GM12878 (cell line): ENCODE results near the gene SLC6A1. TPM values are rescaled to one million over a fixed set of nuclear protein-coding genes. Genes with fewer than 3 reads are reported as not detected.

Source experiments
- ATAC-seq: fragments of 200-7000 bp; cut with Tn5 transposase; 3 replicates; pipeline ENCODE4 v1.9.1; 2020; ENCODE audit warnings: mild to moderate bottlenecking, moderate library complexity
- BruUV-seq: library from RNA; stranded (reverse); fragments of 400-500 nt; replicated peaks from 2 replicates; lab custom pipeline; 2021; lab: Mats Ljungman, UMichigan
- CTCF ChIA-PET: fragments of 300-600 bp; sonication (Branson Sonifier 250); formaldehyde crosslinking; extraction: SDS; loops from one replicate; lab custom pipeline; 2021; ENCODE audit warnings: inconsistent platforms; lab: Yijun Ruan, JAX
- POLR2A ChIA-PET: fragments of 350-600 bp; formaldehyde crosslinking; extraction: SDS; loops from one replicate; lab custom pipeline; 2021; ENCODE audit warnings: inconsistent platforms; lab: Charles Lee
- RAD21 ChIA-PET: fragments of 300-600 bp; sonication (Branson Sonifier 250); formaldehyde crosslinking; loops from one replicate; lab custom pipeline; 2023; ENCODE audit warnings: antibody characterized with exemption; ENCODE audit not compliant: unreplicated experiment; lab: Charles Lee
- SMC1A ChIA-PET: fragments of 300-600 bp; sonication (Branson Sonifier 250); formaldehyde crosslinking; loops from one replicate; lab custom pipeline; 2023; ENCODE audit not compliant: unreplicated experiment, uncharacterized antibody; lab: Charles Lee
- DNase-seq: peaks from one replicate; pipeline ENCODE4 v3.0.0-alpha.2; 2011; ENCODE audit warnings: low read depth, low spot score
- FAIRE-seq: peaks from 3 replicates; lab custom pipeline; 2011; peaks lifted over from hg19 to GRCh38; lab: Jason Lieb, UNC
- H2AFZ ChIP-seq: 2 replicates; pipeline ENCODE4 v1.6.0; 2011; ENCODE audit warnings: low read depth, low read length, control low read depth; ENCODE audit not compliant: control insufficient read depth
- H3K27ac ChIP-seq: 2 replicates; pipeline ENCODE4 v1.5.1; 2011; ENCODE audit warnings: control low read depth; ENCODE audit not compliant: control insufficient read depth, insufficient read depth
- H3K27me3 ChIP-seq, 2 experiments: replicated peaks in 1 of 2; 2 replicates each; pipeline versions ENCODE4 v1.6.0 to v1.6.1; 2011; ENCODE audit warnings: low read length in 1 of 2; ENCODE audit not compliant: control insufficient read depth in 2 of 2, insufficient read depth in 2 of 2
- H3K36me3 ChIP-seq, 2 experiments: 2 replicates each; pipeline ENCODE4 v1.5.1; 2011; ENCODE audit warnings: low read length in 1 of 2; ENCODE audit not compliant: control insufficient read depth in 2 of 2, insufficient read depth in 2 of 2
- H3K4me1 ChIP-seq: 2 replicates; pipeline ENCODE4 v1.6.1; 2011; ENCODE audit warnings: mild to moderate bottlenecking, low read length, moderate library complexity, mixed read lengths; ENCODE audit not compliant: control insufficient read depth, insufficient read depth
- H3K4me2 ChIP-seq: 2 replicates; pipeline ENCODE4 v1.6.0; 2011; ENCODE audit warnings: control low read depth; ENCODE audit not compliant: control insufficient read depth, insufficient read depth
- H3K4me3 ChIP-seq: fragments of 200-600 bp; sonication (generic); 2 replicates; pipeline ENCODE4 v1.5.1; 2016
- H3K79me2 ChIP-seq: 2 replicates; pipeline ENCODE4 v1.6.0; 2011; ENCODE audit warnings: low read length; ENCODE audit not compliant: control insufficient read depth, insufficient read depth
- H3K9ac ChIP-seq: 2 replicates; pipeline ENCODE4 v1.8.0; 2011; ENCODE audit warnings: low read length, control low read depth, mixed read lengths; ENCODE audit not compliant: control insufficient read depth, insufficient read depth
- H3K9me3 ChIP-seq: replicated peaks from 3 replicates; pipeline ENCODE4 v1.5.1; 2011; ENCODE audit warnings: mild to moderate bottlenecking, low read length; ENCODE audit not compliant: control insufficient read depth, insufficient read depth
- H4K20me1 ChIP-seq: 2 replicates; pipeline ENCODE4 v1.6.0; 2011; ENCODE audit not compliant: control insufficient read depth, insufficient read depth
- CEBPB ChIP-seq, 2 experiments: fragments of 150-350 bp in 1 of 2; IDR thresholded peaks; 2 replicates each; pipeline ENCODE4 v1.6.1; 2012 to 2014; ENCODE audit warnings: low read depth in 2 of 2, low read length in 2 of 2, borderline replicate concordance in 1 of 2, inconsistent platforms in 1 of 2
- CHD2 ChIP-seq: IDR thresholded peaks from 2 replicates; pipeline ENCODE4 v1.6.1; 2011; ENCODE audit warnings: low read depth, low read length, improper control_type of control experiment, borderline replicate concordance
- CREM ChIP-seq: IDR thresholded peaks from 2 replicates; pipeline ENCODE4 v1.6.1; 2014; ENCODE audit warnings: antibody characterized with exemption, low read depth
- NBN ChIP-seq: fragments of 450-650 bp; IDR thresholded peaks from 2 replicates; pipeline ENCODE4 v1.6.1; 2016
- SPI1 ChIP-seq: IDR thresholded peaks from 2 replicates; pipeline ENCODE4 v1.6.1; 2011; ENCODE audit warnings: low read depth, mild to moderate bottlenecking, low read length, moderate library complexity, borderline replicate concordance; ENCODE audit not compliant: insufficient read depth
- ZNF622 ChIP-seq: fragments of 450-650 bp; IDR thresholded peaks from 2 replicates; pipeline ENCODE4 v1.6.1; 2017; ENCODE audit warnings: mild to moderate bottlenecking, inconsistent platforms
- WGBS: methylation state at CpG from one replicate; pipeline ENCODE4 v1.1.6; 2016; ENCODE audit warnings: low lambda C conversion rate; ENCODE audit not compliant: insufficient replicate concordance, insufficient coverage; ENCODE audit errors: missing lambda C conversion rate; 5-methylcytosine and 5-hydroxymethylcytosine counted together
- in situ Hi-C: fragments of 300-500 bp; cut with MboI; formaldehyde crosslinking; loops from 9 replicates; pipeline ENCODE4 v1.14.3; 2018; ENCODE audit warnings: mixed read lengths
- intact Hi-C: fragments of 100-400 bp; cut with micrococcal nuclease; formaldehyde crosslinking; loops from one replicate; pipeline ENCODE4 v1.14.2; 2022; ENCODE audit not compliant: unreplicated experiment
- polyA plus RNA-seq, 11 experiments: library from polyadenylated mRNA; depleted of rRNA in 4 of 11; unstranded in 6 of 11; stranded (reverse) in 5 of 11; fragments of >200 nt; fragmentation: Nextera tagmentation in 4 of 11; fragmentation: Illumina TruSeq in 1 of 11; extraction: Ambion mirVana in 4 of 11; extraction: Trizol in 1 of 11; gene quantifications; 1 replicate in 1 of 11; 2 replicates in 10 of 11; pipeline versions ENCODE4 v1.2.1 to v1.2.3, GENCODE V29; 2011 to 2016; ENCODE audit warnings: inconsistent platforms in 2 of 11, missing spikeins in 2 of 11, low read depth in 1 of 11
- total RNA-seq, 4 experiments: library from RNA; depleted of rRNA in 3 of 4; stranded (reverse); fragments of >200 nt in 3 of 4; fragmentation: Illumina TruSeq in 1 of 4; extraction: Trizol in 1 of 4; gene quantifications; 2 replicates each; pipeline versions ENCODE4 v1.2.1 to v1.2.3, GENCODE V29; 2013 to 2021
- TF ChIP-seq, protein P1 (sequence below): fragments of 450-650 bp; IDR thresholded peaks from 2 replicates; pipeline ENCODE4 v1.6.1; 2017; ENCODE audit warnings: mild to moderate bottlenecking, moderate library complexity
- TF ChIP-seq, protein P2 (sequence below): fragments of 450-650 bp; IDR thresholded peaks from 2 replicates; pipeline ENCODE4 v1.6.1; 2017; ENCODE audit warnings: mild to moderate bottlenecking
- TF ChIP-seq, protein P3 (sequence below): IDR thresholded peaks from 2 replicates; pipeline ENCODE4 v1.6.1; 2011; ENCODE audit warnings: borderline replicate concordance, low read depth, mild to moderate bottlenecking, moderate library complexity, low read length; ENCODE audit not compliant: insufficient read depth, poor library complexity, severe bottlenecking
- TF ChIP-seq, protein P4 (sequence below): IDR thresholded peaks from 2 replicates; pipeline ENCODE4 v1.6.1; 2011; ENCODE audit warnings: borderline replicate concordance, low read depth, mild to moderate bottlenecking, moderate library complexity, mixed read lengths, low read length; ENCODE audit not compliant: insufficient read depth; ENCODE audit errors: extremely low read length
- TF ChIP-seq, protein P5 (sequence below): fragments of 450-650 bp; IDR thresholded peaks from 2 replicates; pipeline ENCODE4 v1.6.1; 2017; ENCODE audit warnings: low read depth, mild to moderate bottlenecking, moderate library complexity

The SLC6A1 gene
- total and polyA plus RNA-seq, 10 of the 15 experiments (the other 5 are each of a cell fraction or from before 2014, with no cell fraction given): not detected

DNA sequence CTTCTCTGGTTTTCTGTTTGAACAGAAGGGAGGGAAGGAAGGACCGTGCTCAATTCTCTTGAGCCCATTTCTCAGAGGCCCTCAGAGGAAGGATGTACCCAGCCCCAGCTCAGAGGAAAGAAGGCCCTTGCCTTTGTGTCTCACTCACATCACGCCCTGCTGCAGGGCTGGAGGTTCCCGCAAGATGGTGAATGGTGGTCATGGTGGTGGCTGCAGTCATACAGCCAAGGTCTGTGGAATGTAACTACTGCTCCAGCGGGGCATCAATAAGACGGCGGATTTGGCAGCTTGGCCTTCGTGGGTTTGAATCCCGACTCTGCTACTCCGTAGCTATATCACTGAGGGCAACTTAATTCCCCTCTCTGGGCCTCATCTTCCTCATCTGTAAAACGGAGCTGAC lies 62.9 kb downstream of the SLC6A1 start (continued):
- TF ChIP-seq, protein P1, sequence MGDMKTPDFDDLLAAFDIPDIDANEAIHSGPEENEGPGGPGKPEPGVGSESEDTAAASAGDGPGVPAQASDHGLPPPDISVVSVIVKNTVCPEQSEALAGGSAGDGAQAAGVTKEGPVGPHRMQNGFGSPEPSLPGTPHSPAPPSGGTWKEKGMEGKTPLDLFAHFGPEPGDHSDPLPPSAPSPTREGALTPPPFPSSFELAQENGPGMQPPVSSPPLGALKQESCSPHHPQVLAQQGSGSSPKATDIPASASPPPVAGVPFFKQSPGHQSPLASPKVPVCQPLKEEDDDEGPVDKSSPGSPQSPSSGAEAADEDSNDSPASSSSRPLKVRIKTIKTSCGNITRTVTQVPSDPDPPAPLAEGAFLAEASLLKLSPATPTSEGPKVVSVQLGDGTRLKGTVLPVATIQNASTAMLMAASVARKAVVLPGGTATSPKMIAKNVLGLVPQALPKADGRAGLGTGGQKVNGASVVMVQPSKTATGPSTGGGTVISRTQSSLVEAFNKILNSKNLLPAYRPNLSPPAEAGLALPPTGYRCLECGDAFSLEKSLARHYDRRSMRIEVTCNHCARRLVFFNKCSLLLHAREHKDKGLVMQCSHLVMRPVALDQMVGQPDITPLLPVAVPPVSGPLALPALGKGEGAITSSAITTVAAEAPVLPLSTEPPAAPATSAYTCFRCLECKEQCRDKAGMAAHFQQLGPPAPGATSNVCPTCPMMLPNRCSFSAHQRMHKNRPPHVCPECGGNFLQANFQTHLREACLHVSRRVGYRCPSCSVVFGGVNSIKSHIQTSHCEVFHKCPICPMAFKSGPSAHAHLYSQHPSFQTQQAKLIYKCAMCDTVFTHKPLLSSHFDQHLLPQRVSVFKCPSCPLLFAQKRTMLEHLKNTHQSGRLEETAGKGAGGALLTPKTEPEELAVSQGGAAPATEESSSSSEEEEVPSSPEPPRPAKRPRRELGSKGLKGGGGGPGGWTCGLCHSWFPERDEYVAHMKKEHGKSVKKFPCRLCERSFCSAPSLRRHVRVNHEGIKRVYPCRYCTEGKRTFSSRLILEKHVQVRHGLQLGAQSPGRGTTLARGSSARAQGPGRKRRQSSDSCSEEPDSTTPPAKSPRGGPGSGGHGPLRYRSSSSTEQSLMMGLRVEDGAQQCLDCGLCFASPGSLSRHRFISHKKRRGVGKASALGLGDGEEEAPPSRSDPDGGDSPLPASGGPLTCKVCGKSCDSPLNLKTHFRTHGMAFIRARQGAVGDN: no peak
- TF ChIP-seq, protein P2, sequence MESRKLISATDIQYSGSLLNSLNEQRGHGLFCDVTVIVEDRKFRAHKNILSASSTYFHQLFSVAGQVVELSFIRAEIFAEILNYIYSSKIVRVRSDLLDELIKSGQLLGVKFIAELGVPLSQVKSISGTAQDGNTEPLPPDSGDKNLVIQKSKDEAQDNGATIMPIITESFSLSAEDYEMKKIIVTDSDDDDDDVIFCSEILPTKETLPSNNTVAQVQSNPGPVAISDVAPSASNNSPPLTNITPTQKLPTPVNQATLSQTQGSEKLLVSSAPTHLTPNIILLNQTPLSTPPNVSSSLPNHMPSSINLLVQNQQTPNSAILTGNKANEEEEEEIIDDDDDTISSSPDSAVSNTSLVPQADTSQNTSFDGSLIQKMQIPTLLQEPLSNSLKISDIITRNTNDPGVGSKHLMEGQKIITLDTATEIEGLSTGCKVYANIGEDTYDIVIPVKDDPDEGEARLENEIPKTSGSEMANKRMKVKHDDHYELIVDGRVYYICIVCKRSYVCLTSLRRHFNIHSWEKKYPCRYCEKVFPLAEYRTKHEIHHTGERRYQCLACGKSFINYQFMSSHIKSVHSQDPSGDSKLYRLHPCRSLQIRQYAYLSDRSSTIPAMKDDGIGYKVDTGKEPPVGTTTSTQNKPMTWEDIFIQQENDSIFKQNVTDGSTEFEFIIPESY: no peak
- no peak for TF ChIP-seq ZNF622

DNA sequence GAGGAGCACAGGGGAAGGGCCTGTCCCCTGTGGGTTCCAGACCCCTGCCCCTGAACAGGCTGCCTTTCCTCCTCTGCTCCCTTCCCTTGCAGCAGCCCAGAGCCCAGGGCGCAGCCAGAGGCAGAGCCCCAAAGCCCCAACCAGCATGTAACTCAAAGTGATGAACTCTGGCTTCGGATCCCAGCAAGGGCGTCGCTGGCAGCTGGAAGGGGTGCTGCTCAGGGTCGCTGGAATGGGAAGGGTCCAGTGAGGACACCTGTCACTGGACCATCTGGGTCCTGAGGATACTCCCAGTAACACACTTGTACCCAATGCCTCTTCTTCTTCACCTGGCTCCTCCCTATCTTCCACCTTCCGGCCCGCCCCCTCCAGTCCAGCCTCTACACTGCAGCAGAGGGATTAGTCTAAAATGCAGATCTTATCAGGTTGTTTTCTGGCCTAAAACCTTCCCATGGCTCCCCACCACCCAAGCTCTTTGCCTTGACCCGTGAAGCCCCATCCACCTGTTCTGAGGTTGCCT lies 64.0 kb downstream of the SLC6A1 start:
- CTCF ChIA-PET: interaction anchor here (0.7 kb wide), 1 partner anchor 165 kb away, joined by 4 read pairs; no protein-coding TSS in a partner anchor
- no peaks in the 10 kb centered on the region for H3K36me3 ChIP-seq
- no peaks in the 10 kb centered on the region for H3K79me2 ChIP-seq
- RAD21 ChIA-PET: interaction anchor here (1.3 kb wide), 1 partner anchor 16 kb away, joined by 3 read pairs; no protein-coding TSS in a partner anchor
- no peaks in the 10 kb centered on the region for H4K20me1 ChIP-seq
- intact Hi-C loops (loop anchor here (5.0 kb wide), 1 partner anchor 299 kb away; no protein-coding TSS in a partner anchor), in situ Hi-C loops (loop anchor here (10.0 kb wide), 1 partner anchor 598 kb away; no protein-coding TSS in a partner anchor)
- no peaks in the 10 kb centered on the region for H3K4me1 ChIP-seq
- no TSS peak for BruUV-seq
- H3K4me3 ChIP-seq: no peak overlapping the region
- under 1% methylated on average over 8 of the region's 8 CpGs for WGBS
- H3K4me2 ChIP-seq: no peak overlapping the region
- no peak overlapping the region for H2AFZ ChIP-seq
- FAIRE-seq (no peak), ATAC-seq (no peak), DNase-seq (no peak)
- POLR2A ChIA-PET: no interaction called here
- SMC1A ChIA-PET: no interaction called here
- no peaks in the 10 kb centered on the region for H3K9me3 ChIP-seq
- H3K27me3 ChIP-seq: peaks cover 2 to 3% of the 10 kb centered on the region in 2 experiments; a peak in 3 of 4 replicates
- H3K27ac ChIP-seq: no peak overlapping the region
- H3K9ac ChIP-seq: no peak overlapping the region
- no peak for TF ChIP-seq SPI1
- TF ChIP-seq, protein P3, sequence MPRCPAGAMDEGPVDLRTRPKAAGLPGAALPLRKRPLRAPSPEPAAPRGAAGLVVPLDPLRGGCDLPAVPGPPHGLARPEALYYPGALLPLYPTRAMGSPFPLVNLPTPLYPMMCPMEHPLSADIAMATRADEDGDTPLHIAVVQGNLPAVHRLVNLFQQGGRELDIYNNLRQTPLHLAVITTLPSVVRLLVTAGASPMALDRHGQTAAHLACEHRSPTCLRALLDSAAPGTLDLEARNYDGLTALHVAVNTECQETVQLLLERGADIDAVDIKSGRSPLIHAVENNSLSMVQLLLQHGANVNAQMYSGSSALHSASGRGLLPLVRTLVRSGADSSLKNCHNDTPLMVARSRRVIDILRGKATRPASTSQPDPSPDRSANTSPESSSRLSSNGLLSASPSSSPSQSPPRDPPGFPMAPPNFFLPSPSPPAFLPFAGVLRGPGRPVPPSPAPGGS: no peak
- TF ChIP-seq NBN: no peak
- TF ChIP-seq CREM: no peak
- TF ChIP-seq CHD2: no peak
- TF ChIP-seq CEBPB (IDR thresholded peaks at IDR 0.05; ENCODE audit: borderline replicate concordance in 1 of 2, low read depth in 2 of 2, low read length in 2 of 2): no peak
- TF ChIP-seq, protein P4, sequence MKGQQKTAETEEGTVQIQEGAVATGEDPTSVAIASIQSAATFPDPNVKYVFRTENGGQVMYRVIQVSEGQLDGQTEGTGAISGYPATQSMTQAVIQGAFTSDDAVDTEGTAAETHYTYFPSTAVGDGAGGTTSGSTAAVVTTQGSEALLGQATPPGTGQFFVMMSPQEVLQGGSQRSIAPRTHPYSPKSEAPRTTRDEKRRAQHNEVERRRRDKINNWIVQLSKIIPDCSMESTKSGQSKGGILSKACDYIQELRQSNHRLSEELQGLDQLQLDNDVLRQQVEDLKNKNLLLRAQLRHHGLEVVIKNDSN: no peak
- TF ChIP-seq, protein P5, sequence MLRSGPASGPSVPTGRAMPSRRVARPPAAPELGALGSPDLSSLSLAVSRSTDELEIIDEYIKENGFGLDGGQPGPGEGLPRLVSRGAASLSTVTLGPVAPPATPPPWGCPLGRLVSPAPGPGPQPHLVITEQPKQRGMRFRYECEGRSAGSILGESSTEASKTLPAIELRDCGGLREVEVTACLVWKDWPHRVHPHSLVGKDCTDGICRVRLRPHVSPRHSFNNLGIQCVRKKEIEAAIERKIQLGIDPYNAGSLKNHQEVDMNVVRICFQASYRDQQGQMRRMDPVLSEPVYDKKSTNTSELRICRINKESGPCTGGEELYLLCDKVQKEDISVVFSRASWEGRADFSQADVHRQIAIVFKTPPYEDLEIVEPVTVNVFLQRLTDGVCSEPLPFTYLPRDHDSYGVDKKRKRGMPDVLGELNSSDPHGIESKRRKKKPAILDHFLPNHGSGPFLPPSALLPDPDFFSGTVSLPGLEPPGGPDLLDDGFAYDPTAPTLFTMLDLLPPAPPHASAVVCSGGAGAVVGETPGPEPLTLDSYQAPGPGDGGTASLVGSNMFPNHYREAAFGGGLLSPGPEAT: no peak
